ENCODE measurements around the gene NAIF1. TPM values are rescaled to one million over a fixed set of nuclear protein-coding genes. Genes with fewer than 3 reads are reported as not detected.
A peak's percentile ranks its signal among the peaks of the same experiment; 100 is the strongest.

Gene NAIF1
- total RNA-seq, 1 experiment from 2014 or later, result 11.0 TPM

GRCh38 chr9:128078504-128079434 lies 11.6 kb upstream of the NAIF1 start (continued):
- TF ChIP-seq SP1 (IDR thresholded peaks at IDR 0.05; ENCODE audit: low read depth) (peak; percentile 91), EZH2phosphoT487 (IDR thresholded peaks at IDR 0.05; ENCODE audit: borderline replicate concordance) (no peak), FOSL1 (IDR thresholded peaks at IDR 0.05; ENCODE audit: low read depth) (peak; percentile 88), TCF7L2 (IDR thresholded peaks at IDR 0.05; ENCODE audit: borderline replicate concordance, extremely low read depth, insufficient read depth, insufficient read length) (peak; percentile 91), CBX3 (IDR thresholded peaks at IDR 0.05; ENCODE audit: low read depth) (peak; percentile 77; the same call in 1 of the 2 replicates)
- TF ChIP-seq, protein P1, sequence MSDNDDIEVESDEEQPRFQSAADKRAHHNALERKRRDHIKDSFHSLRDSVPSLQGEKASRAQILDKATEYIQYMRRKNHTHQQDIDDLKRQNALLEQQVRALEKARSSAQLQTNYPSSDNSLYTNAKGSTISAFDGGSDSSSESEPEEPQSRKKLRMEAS (IDR thresholded peaks at IDR 0.05), result peak; percentile 72; the same call in 1 of the 2 replicates

GRCh38 chr9:128077847-128078503 lies 10.9 kb upstream of the NAIF1 start:
- TF ChIP-seq SRF (IDR thresholded peaks at IDR 0.05; ENCODE audit: low read depth) (no peak), JUND (IDR thresholded peaks at IDR 0.05) (0 out of 2 replicates have a peak, but pooled peaks have one; percentile 19)
- peak; percentile 25 for ATAC-seq
- BruUV-seq (replicated peaks), result no TSS peak
- no peaks in the 10 kb centered on the region for H3K27me3 ChIP-seq (ENCODE audit: insufficient read depth, low read length)
- no peak overlapping the region for H2AFZ ChIP-seq (ENCODE audit: low read depth, low read length, poor library complexity, severe bottlenecking)
- no peaks in the 10 kb centered on the region; a peak in 1 of 4 replicates for H3K36me3 ChIP-seq (ENCODE audit: control insufficient read depth in 1 of 2, insufficient read depth in 2 of 2, low read length in 2 of 2)
- no peaks in the 10 kb centered on the region for H3K9me2 ChIP-seq (ENCODE audit: insufficient read depth)
- peak overlapping the region; percentile 56 for H3K9ac ChIP-seq (ENCODE audit: low read length)
- ChIA-PET POLR2A (interaction anchor here (1.3 to 2.6 kb wide), 3 partner anchors 10 to 22 kb away, joined by 3 to 23 read pairs (median 5); partner anchors contain the start of genes NAIF1 and SLC25A25), RAD21 (ENCODE audit: low non-redundant PET in 1 of 2, low total read pairs in 2 of 2, uncharacterized antibody in 2 of 2, unreplicated experiment in 2 of 2) (no interaction called here), CTCF (interaction anchor here (0.9 to 1.6 kb wide), 3 partner anchors 43 to 135 kb away, joined by 3 to 4 read pairs (median 4); no protein-coding TSS in a partner anchor)
- H3K79me2 ChIP-seq (ENCODE audit: insufficient read depth, low read length), result peaks cover 75% of the 10 kb centered on the region
- DNase-seq (ENCODE audit: low read depth, low spot score), result no peak
- H3K27ac ChIP-seq (ENCODE audit: low read depth, low read length), result peak overlapping the region; percentile 83
- no peaks in the 10 kb centered on the region for H4K20me1 ChIP-seq (ENCODE audit: insufficient read depth)
- peaks cover 64 to 67% of the 10 kb centered on the region in 2 experiments for H3K4me1 ChIP-seq (ENCODE audit: control insufficient read depth in 1 of 2, insufficient read depth in 2 of 2, low read length in 2 of 2)
- no peaks in the 10 kb centered on the region for H3K9me3 ChIP-seq (ENCODE audit: control insufficient read depth in 1 of 2, insufficient read depth in 1 of 2, low read depth in 1 of 2, low read length in 2 of 2)
- H3K4me3 ChIP-seq (replicated peaks in 1 of 2; ENCODE audit: low read depth in 1 of 2, low read length in 2 of 2), result peak overlapping the region; percentile 0 to 23; a peak in 3 of 4 replicates
- intact Hi-C loops (cut with micrococcal nuclease), result loop anchor here (2.0 kb wide), 1 partner anchor 25 kb away; no protein-coding TSS in a partner anchor
- peak overlapping the region; percentile 62 for H3K4me2 ChIP-seq (ENCODE audit: low read length)

Data from HCT116 (cell line).